Stimulated activated CD8-positive, alpha-beta memory T cell treated with anti-CD3 and anti-CD28 coated beads, Interleukin-2, amount 100 ng/mL, for 1 hour (primary cell): ENCODE data around the gene TGFB3.
"Not testable (repeated sequence)": the region's sequence is repeated elsewhere in the genome, so short reads cannot be mapped to it uniquely, and the experiment has no call there.

Experiments used
- DNase-seq, 2 donors: peaks; one replicate each; pipeline ENCODE4 v3.0.0-alpha.2; 2020; ENCODE audit warnings: low read depth in 2 of 2

The TGFB3 gene

GRCh38 chr14:75960231-75960630 is 21.6 kb downstream of the TGFB3 start:
- DNase-seq: no peak

- no peak for DNase-seq
These were observed 22.8 kb downstream of the TGFB3 start for GRCh38 chr14:75959031-75959430.

- DNase-seq: no peak
These were observed 29.3 kb downstream of the TGFB3 start for GRCh38 chr14:75952489-75952888.

- no peak for DNase-seq
These were observed 35.0 kb downstream of the TGFB3 start for GRCh38 chr14:75946785-75947184.

- no peak for DNase-seq
These were observed 37.1 kb downstream of the TGFB3 start for GRCh38 chr14:75944607-75945241.

GRCh38 chr14:75941030-75941429 is 40.8 kb downstream of the TGFB3 start:
- DNase-seq: no peak

GRCh38 chr14:75939200-75939599 is 42.6 kb downstream of the TGFB3 start:
- DNase-seq: no peak

- DNase-seq: no peak
These were observed 46.7 kb downstream of the TGFB3 start for GRCh38 chr14:75934998-75935628.

- DNase-seq: no peak
These were observed 48.0 kb downstream of the TGFB3 start for GRCh38 chr14:75933712-75934296.

- DNase-seq: no peak
These were observed 53.1 kb downstream of the TGFB3 start for GRCh38 chr14:75928690-75929181.

- DNase-seq: no peak
These were observed 54.2 kb downstream of the TGFB3 start for GRCh38 chr14:75927564-75928087.

- DNase-seq: no peak
These were observed 55.2 kb downstream of the TGFB3 start for GRCh38 chr14:75926431-75927115.

- not testable (repeated sequence) for DNase-seq
These were observed 56.5 kb downstream of the TGFB3 start for GRCh38 chr14:75925141-75925840.

- DNase-seq: not testable (repeated sequence)
These were observed 61.4 kb downstream of the TGFB3 start for GRCh38 chr14:75920421-75920820.

- no peak for DNase-seq
These were observed 63.9 kb downstream of the TGFB3 start for GRCh38 chr14:75917946-75918335.

GRCh38 chr14:75917322-75917945 is 64.4 kb downstream of the TGFB3 start:
- DNase-seq: no peak

- DNase-seq: no peak
These were observed 66.8 kb downstream of the TGFB3 start for GRCh38 chr14:75915045-75915444.

GRCh38 chr14:75913183-75913582 is 68.6 kb downstream of the TGFB3 start:
- no peak for DNase-seq

GRCh38 chr14:75911883-75912282 is 69.9 kb downstream of the TGFB3 start:
- DNase-seq: no peak

- DNase-seq: no peak
These were observed 71.7 kb downstream of the TGFB3 start for GRCh38 chr14:75910048-75910447.

GRCh38 chr14:75909630-75910029 is 72.2 kb downstream of the TGFB3 start:
- DNase-seq: no peak
